ENCODE data around the gene CCDC149.

DNA sequence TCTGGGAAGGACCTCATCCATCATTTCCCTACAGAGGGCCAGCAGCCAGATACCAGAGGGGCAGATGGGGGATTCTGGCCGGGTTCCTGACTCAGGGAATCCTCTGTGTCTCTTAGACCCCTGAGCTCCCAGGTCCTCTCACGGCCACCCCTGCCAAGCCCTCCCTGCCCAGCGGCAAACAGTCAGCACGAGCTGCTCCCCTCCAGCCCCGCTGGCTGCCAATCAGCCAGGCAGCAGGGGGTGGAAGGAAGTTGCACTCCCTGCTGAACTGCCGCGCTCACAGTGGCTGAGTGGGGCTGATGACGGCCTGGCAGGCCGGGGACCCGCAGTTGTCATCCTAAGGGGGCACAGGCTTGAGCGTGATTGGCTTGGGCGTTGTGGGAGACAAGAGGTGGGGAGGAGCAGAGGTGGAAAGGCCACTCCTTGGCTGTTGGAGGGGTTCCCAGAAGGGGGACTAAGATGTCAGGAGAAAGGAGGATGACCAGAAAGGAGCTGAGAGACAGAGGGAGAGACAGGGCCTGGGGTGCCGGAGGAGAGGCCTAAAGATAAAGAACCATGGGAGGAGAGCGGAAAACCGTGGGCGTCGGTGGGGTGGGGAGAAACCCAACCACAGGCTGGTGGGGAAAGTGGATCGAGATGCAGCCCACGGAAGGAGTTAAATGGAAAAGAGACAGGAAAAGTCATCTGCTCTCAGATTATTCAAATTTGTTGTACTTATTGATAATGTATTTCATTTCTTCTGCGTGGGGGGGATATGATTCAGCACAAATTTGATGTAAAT, 4.4 kb upstream of the CCDC149 start:
- no peak for TF ChIP-seq CTCF (IDR thresholded peaks at IDR 0.05)
- no peak for TF ChIP-seq POLR2A (IDR thresholded peaks at IDR 0.05)

All from vagina (tissue), 2 donors.